ENCODE results near the gene TTYH2.

The TTYH2 gene

GRCh38 chr17:74239172-74239571 lies 25.8 kb downstream of the TTYH2 start:
- in situ Hi-C loops (cut with HindIII; ENCODE audit: low sequenced_read_pairs): no loop called here
- no peak overlapping the region for H3K4me3 ChIP-seq (ENCODE audit: low read depth, low read length)
- no peak for DNase-seq (ENCODE audit: low read depth)
- no peak for TF ChIP-seq CTCF (IDR thresholded peaks at IDR 0.05; ENCODE audit: low read depth, low read length, missing control alignments)

- H3K4me3 ChIP-seq (ENCODE audit: low read depth, low read length): no peak overlapping the region
- no peak for DNase-seq (ENCODE audit: low read depth)
- in situ Hi-C loops (cut with HindIII; ENCODE audit: low sequenced_read_pairs): no loop called here
- no peak for TF ChIP-seq CTCF (IDR thresholded peaks at IDR 0.05; ENCODE audit: low read depth, low read length, missing control alignments)
These were observed 27.3 kb downstream of the TTYH2 start for GRCh38 chr17:74240618-74241205.

GRCh38 chr17:74241431-74241830 lies 28.1 kb downstream of the TTYH2 start:
- TF ChIP-seq CTCF (IDR thresholded peaks at IDR 0.05; ENCODE audit: low read depth, low read length, missing control alignments): no peak
- no peak overlapping the region for H3K4me3 ChIP-seq (ENCODE audit: low read depth, low read length)
- in situ Hi-C loops (cut with HindIII; ENCODE audit: low sequenced_read_pairs): no loop called here
- DNase-seq (ENCODE audit: low read depth): no peak

- no peak for TF ChIP-seq CTCF (IDR thresholded peaks at IDR 0.05; ENCODE audit: low read depth, low read length, missing control alignments)
- H3K4me3 ChIP-seq (ENCODE audit: low read depth, low read length): no peak overlapping the region
- in situ Hi-C loops (cut with HindIII; ENCODE audit: low sequenced_read_pairs): no loop called here
- no peak for DNase-seq (ENCODE audit: low read depth)
These were observed 28.5 kb downstream of the TTYH2 start for GRCh38 chr17:74241847-74242246.

- no peak for DNase-seq (ENCODE audit: low read depth)
- no peak for TF ChIP-seq CTCF (IDR thresholded peaks at IDR 0.05; ENCODE audit: low read depth, low read length, missing control alignments)
- no peak overlapping the region for H3K4me3 ChIP-seq (ENCODE audit: low read depth, low read length)
- in situ Hi-C loops (cut with HindIII; ENCODE audit: low sequenced_read_pairs): no loop called here
These were observed 29.8 kb downstream of the TTYH2 start for GRCh38 chr17:74243013-74243755.

- no peak for TF ChIP-seq CTCF (IDR thresholded peaks at IDR 0.05; ENCODE audit: low read depth, low read length, missing control alignments)
- H3K4me3 ChIP-seq (ENCODE audit: low read depth, low read length): no peak overlapping the region
- DNase-seq (ENCODE audit: low read depth): no peak
- in situ Hi-C loops (cut with HindIII; ENCODE audit: low sequenced_read_pairs): no loop called here
These were observed 30.8 kb downstream of the TTYH2 start for GRCh38 chr17:74244128-74244527.
